ENCODE results near the gene CASZ1. TPM values are rescaled to one million over a fixed set of nuclear protein-coding genes. Genes with fewer than 3 reads are reported as not detected.

The CASZ1 gene
- polyA plus RNA-seq, 3 donors, result 0.30 to 3.7 (median 0.50) TPM

DNA sequence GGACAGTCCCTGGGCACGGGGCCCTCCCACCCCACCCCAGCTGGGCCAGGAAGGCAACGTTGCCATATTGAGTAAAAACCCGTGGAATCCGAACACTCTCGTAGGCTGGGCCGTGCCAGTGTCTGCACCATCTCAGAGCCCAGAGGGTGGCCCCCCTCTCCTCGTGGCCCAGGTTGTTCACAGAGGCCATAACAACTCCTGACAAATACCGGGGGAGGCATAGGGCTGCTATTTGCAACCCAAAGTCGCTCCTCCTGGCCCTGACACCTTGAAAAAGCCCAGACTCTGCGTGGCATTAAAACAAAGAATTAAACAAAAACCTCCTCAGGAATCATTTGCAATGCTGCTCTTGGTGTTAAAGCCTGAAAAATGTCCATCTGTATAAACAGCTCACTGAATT is 141.4 kb downstream of the CASZ1 start:
- no peak overlapping the region for H3K4me3 Mint-ChIP-seq
- H3K79me2 ChIP-seq (ENCODE audit: insufficient read depth, low read length), result no peaks in the 10 kb centered on the region
- intact Hi-C loops (cut with micrococcal nuclease), result no loop called here
- H3K36me3 ChIP-seq (replicated peaks in 1 of 2; ENCODE audit: control insufficient read depth in 1 of 2, insufficient read depth in 2 of 2, low read length in 2 of 2), result no peaks in the 10 kb centered on the region
- H3K27ac ChIP-seq (ENCODE audit: low read depth in 1 of 2, low read length in 2 of 2), result no peak overlapping the region
- TF ChIP-seq, protein P1, sequence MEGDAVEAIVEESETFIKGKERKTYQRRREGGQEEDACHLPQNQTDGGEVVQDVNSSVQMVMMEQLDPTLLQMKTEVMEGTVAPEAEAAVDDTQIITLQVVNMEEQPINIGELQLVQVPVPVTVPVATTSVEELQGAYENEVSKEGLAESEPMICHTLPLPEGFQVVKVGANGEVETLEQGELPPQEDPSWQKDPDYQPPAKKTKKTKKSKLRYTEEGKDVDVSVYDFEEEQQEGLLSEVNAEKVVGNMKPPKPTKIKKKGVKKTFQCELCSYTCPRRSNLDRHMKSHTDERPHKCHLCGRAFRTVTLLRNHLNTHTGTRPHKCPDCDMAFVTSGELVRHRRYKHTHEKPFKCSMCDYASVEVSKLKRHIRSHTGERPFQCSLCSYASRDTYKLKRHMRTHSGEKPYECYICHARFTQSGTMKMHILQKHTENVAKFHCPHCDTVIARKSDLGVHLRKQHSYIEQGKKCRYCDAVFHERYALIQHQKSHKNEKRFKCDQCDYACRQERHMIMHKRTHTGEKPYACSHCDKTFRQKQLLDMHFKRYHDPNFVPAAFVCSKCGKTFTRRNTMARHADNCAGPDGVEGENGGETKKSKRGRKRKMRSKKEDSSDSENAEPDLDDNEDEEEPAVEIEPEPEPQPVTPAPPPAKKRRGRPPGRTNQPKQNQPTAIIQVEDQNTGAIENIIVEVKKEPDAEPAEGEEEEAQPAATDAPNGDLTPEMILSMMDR (IDR thresholded peaks at IDR 0.05), result no peak
- 91% methylated on average over 9 of the region's 10 CpGs for whole genome bisulfite sequencing (ENCODE audit: insufficient coverage)
- no peaks in the 10 kb centered on the region for H3K9me3 Mint-ChIP-seq
- no peaks in the 10 kb centered on the region for H3K4me1 Mint-ChIP-seq
- no peak overlapping the region for H3K9ac ChIP-seq (ENCODE audit: insufficient read depth, low read length, poor library complexity, severe bottlenecking)
- peaks cover 0 to 3% of the 10 kb centered on the region in 2 donors for H3K36me3 Mint-ChIP-seq
- H4K20me1 ChIP-seq (ENCODE audit: insufficient read depth, low read length), result no peaks in the 10 kb centered on the region
- H3K4me3 ChIP-seq (replicated peaks in 1 of 3; ENCODE audit: low read depth in 2 of 3, low read length in 3 of 3), result no peak overlapping the region
- no peak overlapping the region for H2AFZ ChIP-seq (ENCODE audit: insufficient read depth, low read depth, low read length, poor library complexity, severe bottlenecking)
- H3K27me3 Mint-ChIP-seq (ENCODE audit: low read depth in 3 of 3), result peaks cover 0 to 2% (median 2%) of the 10 kb centered on the region in 3 donors
- no peak overlapping the region for H3K27ac Mint-ChIP-seq
- H3K4me2 ChIP-seq (replicated peaks; ENCODE audit: extremely low read depth, low read length, poor library complexity, severe bottlenecking), result no peak overlapping the region
- H3K4me1 ChIP-seq (ENCODE audit: control insufficient read depth in 1 of 2, insufficient read depth in 2 of 2, low read length in 2 of 2), result no peaks in the 10 kb centered on the region
- DNase-seq, result no peak
- no peaks in the 10 kb centered on the region for H3K27me3 ChIP-seq (ENCODE audit: control insufficient read depth in 2 of 2, insufficient read depth in 2 of 2, low read length in 2 of 2)
- no peaks in the 10 kb centered on the region for H3K9me3 ChIP-seq (replicated peaks in 1 of 2; ENCODE audit: control insufficient read depth in 1 of 2, insufficient read depth in 1 of 2, low read length in 2 of 2)

DNA sequence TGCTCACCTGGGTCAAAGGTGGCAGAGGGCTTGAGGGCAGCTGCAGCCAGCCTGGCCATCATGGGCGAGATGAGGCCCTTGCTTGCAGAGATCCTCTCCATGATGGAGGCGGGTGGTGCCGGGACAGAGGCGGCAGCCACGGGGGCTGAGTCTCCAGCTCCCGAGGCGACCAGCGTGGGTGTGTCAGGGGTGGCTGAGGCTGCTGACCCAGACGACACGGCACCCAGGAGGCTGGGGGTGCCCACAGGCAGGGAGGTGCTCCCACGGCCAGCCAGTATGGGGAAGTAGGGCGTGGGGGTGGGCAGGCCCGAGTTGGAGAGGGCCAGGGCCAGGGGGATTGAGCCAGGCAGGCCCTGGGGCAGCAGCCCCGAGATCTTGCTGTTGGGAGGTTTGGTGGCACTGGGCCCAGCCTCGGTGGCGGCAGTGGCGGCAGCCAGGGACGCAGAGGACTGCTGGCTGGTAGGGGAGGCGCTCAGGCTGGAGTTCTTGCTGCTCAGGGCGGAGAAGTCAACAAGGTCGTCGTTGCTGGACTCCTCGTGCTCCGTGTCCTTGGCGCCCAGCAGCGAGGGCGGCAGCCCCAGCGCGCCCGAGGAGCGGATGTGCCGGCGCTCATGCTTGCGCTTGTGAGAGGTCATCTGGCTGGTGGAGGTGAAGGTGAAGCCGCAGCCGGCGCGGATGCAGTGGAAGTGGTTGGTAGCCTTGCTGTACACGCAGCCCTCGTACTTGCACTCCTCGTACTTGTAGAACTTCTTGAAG is 142.9 kb downstream of the CASZ1 start:
- Histone ChIP-seq H3K4me1 (ENCODE audit: control insufficient read depth in 1 of 2, insufficient read depth in 2 of 2, low read length in 2 of 2) (no peaks in the 10 kb centered on the region), H3K36me3 (replicated peaks in 1 of 2; ENCODE audit: control insufficient read depth in 1 of 2, insufficient read depth in 2 of 2, low read length in 2 of 2) (no peaks in the 10 kb centered on the region), H3K27me3 (ENCODE audit: control insufficient read depth in 2 of 2, insufficient read depth in 2 of 2, low read length in 2 of 2) (no peaks in the 10 kb centered on the region), H3K9ac (ENCODE audit: insufficient read depth, low read length, poor library complexity, severe bottlenecking) (no peak overlapping the region), H3K79me2 (ENCODE audit: insufficient read depth, low read length) (no peaks in the 10 kb centered on the region), H3K4me2 (replicated peaks; ENCODE audit: extremely low read depth, low read length, poor library complexity, severe bottlenecking) (no peak overlapping the region), H3K4me3 (replicated peaks in 1 of 3; ENCODE audit: low read depth in 2 of 3, low read length in 3 of 3) (no peak overlapping the region), H4K20me1 (ENCODE audit: insufficient read depth, low read length) (no peaks in the 10 kb centered on the region), H3K9me3 (replicated peaks in 1 of 2; ENCODE audit: control insufficient read depth in 1 of 2, insufficient read depth in 1 of 2, low read length in 2 of 2) (no peaks in the 10 kb centered on the region), H2AFZ (ENCODE audit: insufficient read depth, low read depth, low read length, poor library complexity, severe bottlenecking) (no peak overlapping the region), H3K27ac (ENCODE audit: low read depth in 1 of 2, low read length in 2 of 2) (no peak overlapping the region)
- Mint-ChIP-seq H3K36me3 (peaks cover 0 to 3% of the 10 kb centered on the region in 2 donors), H3K27ac (no peak overlapping the region), H3K9me3 (no peaks in the 10 kb centered on the region), H3K27me3 (ENCODE audit: low read depth in 3 of 3) (peaks cover 0 to 2% (median 0%) of the 10 kb centered on the region in 3 donors), H3K4me1 (no peaks in the 10 kb centered on the region), H3K4me3 (no peak overlapping the region)
- intact Hi-C loops (cut with micrococcal nuclease), result no loop called here
- no peak for DNase-seq
- TF ChIP-seq, protein P1 (IDR thresholded peaks at IDR 0.05), result no peak
- 98% methylated on average over 35 of the region's 41 CpGs for WGBS (ENCODE audit: insufficient coverage)

All from CD14-positive monocyte (primary cell).